Measurements from ENCODE around the gene SLC18A3.

Gene SLC18A3

DNA sequence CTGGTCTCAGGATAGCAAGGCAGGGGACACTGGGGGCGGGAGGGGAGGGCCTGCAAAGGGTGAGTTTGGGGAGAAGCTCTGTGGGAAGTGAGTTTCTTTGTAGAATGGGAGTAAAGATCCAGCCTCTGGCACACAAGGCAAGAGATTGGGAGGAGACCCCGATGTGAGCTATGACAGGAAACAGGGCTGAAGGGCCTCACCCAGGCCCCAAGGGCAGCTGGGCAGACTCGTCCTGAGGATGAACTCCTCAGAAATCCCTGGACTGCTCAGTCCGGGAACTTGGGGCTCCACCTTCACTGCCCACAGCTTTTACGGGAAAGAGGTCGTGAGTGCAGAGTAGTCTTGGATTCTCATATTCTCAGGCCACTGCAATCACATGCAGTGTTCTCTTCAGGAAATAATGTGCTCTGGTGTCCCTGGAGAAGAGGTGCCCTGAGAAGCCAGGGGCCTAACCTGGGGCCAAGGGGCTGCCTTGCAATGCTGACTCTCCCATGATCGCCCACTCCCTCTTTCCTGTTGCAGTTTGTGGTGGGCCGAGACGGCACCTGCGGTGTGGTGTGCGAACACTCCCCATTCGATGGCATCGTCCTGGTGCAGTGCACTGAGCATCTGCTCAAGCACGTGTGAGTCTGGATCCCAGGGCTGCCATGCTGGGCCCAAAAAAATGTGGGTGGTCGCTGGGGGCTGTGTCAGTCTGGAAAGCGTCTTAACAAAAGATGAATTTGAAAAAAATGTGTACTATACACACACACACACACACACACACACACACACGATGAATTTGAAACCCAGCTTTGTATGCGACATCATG lies 38.1 kb downstream of the SLC18A3 start:
- Histone ChIP-seq H3K4me2 (ENCODE audit: low read length) (no peak overlapping the region), H3F3A (ENCODE audit: insufficient read depth, low read length) (no peaks in the 10 kb centered on the region), H3K79me2 (ENCODE audit: insufficient read depth, low read length) (no peaks in the 10 kb centered on the region), H3K27me3 (ENCODE audit: insufficient read depth, low read length) (no peaks in the 10 kb centered on the region), H3K9ac (ENCODE audit: low read length) (no peak overlapping the region), H4K20me1 (ENCODE audit: insufficient read depth, low read length) (no peaks in the 10 kb centered on the region), H3K27ac (ENCODE audit: low read depth, low read length, poor library complexity, severe bottlenecking) (no peak overlapping the region), H3K36me3 (ENCODE audit: insufficient read depth, low read length) (no peaks in the 10 kb centered on the region), H3K4me1 (ENCODE audit: insufficient read depth, low read length, severe bottlenecking) (peaks cover 5% of the 10 kb centered on the region), H3K9me2 (ENCODE audit: low read depth, low read length) (no peaks in the 10 kb centered on the region), H2AFZ (ENCODE audit: low read length) (no peak overlapping the region), H3K4me3 (ENCODE audit: low read depth, low read length, poor library complexity, severe bottlenecking) (no peak overlapping the region), H3K9me3 (ENCODE audit: low read length) (no peaks in the 10 kb centered on the region)
- TF ChIP-seq, protein P1, sequence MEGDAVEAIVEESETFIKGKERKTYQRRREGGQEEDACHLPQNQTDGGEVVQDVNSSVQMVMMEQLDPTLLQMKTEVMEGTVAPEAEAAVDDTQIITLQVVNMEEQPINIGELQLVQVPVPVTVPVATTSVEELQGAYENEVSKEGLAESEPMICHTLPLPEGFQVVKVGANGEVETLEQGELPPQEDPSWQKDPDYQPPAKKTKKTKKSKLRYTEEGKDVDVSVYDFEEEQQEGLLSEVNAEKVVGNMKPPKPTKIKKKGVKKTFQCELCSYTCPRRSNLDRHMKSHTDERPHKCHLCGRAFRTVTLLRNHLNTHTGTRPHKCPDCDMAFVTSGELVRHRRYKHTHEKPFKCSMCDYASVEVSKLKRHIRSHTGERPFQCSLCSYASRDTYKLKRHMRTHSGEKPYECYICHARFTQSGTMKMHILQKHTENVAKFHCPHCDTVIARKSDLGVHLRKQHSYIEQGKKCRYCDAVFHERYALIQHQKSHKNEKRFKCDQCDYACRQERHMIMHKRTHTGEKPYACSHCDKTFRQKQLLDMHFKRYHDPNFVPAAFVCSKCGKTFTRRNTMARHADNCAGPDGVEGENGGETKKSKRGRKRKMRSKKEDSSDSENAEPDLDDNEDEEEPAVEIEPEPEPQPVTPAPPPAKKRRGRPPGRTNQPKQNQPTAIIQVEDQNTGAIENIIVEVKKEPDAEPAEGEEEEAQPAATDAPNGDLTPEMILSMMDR (IDR thresholded peaks at IDR 0.05; ENCODE audit: low read length), result no peak
- TF ChIP-seq EZH2 (IDR thresholded peaks at IDR 0.05; ENCODE audit: borderline replicate concordance, low read length), result no peak

DNA sequence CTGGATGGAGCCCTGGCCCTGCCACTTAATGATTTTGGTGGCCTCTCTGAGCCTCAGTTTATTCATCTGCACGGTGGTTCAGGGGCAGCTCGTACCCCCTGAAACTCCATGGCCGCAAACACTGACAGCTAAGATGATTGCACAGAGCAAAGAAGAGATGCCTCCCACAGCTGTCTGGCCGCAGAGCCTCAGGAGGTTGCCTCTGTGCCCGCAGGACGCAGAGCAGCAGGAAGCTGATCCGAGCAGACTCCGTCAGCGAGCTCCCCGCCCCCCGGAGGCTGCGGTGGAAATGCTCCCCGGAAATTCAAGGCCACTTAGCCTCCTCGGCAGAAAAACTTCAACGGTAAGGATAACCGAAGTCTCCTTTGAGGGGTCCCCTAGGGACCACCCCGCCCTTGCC lies 39.2 kb downstream of the SLC18A3 start:
- H3K9ac ChIP-seq (ENCODE audit: low read length), result no peak overlapping the region
- no peak overlapping the region for H3K4me2 ChIP-seq (ENCODE audit: low read length)
- H2AFZ ChIP-seq (ENCODE audit: low read length), result no peak overlapping the region
- H3F3A ChIP-seq (ENCODE audit: insufficient read depth, low read length), result no peaks in the 10 kb centered on the region
- TF ChIP-seq, protein P1 (IDR thresholded peaks at IDR 0.05; ENCODE audit: low read length), result no peak
- H3K79me2 ChIP-seq (ENCODE audit: insufficient read depth, low read length), result no peaks in the 10 kb centered on the region
- no peaks in the 10 kb centered on the region for H4K20me1 ChIP-seq (ENCODE audit: insufficient read depth, low read length)
- peaks cover 5% of the 10 kb centered on the region for H3K4me1 ChIP-seq (ENCODE audit: insufficient read depth, low read length, severe bottlenecking)
- H3K27ac ChIP-seq (ENCODE audit: low read depth, low read length, poor library complexity, severe bottlenecking), result no peak overlapping the region
- no peaks in the 10 kb centered on the region for H3K27me3 ChIP-seq (ENCODE audit: insufficient read depth, low read length)
- H3K4me3 ChIP-seq (ENCODE audit: low read depth, low read length, poor library complexity, severe bottlenecking), result no peak overlapping the region
- no peaks in the 10 kb centered on the region for H3K36me3 ChIP-seq (ENCODE audit: insufficient read depth, low read length)
- H3K9me2 ChIP-seq (ENCODE audit: low read depth, low read length), result no peaks in the 10 kb centered on the region
- H3K9me3 ChIP-seq (ENCODE audit: low read length), result no peaks in the 10 kb centered on the region

DNA sequence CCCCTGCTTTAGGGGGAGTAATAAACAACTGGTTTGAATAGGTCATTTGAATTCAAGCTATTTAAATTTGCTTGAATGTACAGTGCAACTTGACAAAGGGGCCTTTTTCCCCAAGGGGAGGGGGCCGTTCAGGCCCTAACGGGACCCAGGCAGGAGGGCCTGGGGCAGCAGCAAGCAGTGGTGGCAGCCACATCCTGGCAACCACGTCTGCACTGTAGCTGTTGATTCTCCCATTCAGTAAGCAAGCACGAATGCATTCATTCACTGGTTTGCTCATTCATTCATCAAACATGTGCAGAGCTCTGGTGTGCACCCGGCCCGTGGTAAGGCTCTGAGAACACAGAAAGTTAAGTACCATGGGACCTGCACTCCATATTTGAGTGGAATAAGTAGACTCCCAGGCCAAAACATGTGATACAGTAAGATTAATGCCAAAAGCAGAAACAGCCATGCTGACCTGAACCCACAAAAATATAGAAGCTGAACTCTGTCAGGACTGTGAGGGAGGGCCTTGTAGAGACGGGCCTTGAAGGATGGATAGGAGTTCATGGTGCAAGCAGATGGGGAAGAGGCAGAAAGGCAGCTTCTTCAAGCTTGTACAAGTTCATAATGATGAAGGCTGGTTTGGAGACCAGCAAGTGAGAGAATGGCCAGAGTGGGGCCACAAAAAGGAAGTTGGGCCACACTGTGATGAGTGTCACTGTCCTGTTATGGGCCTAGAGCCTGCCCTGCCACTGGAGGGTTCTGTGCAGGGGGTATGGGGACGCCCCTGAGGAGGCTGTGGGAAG lies 40.0 kb downstream of the SLC18A3 start:
- no peak overlapping the region for H3K4me2 ChIP-seq (ENCODE audit: low read length)
- H3K9me2 ChIP-seq (ENCODE audit: low read depth, low read length), result no peaks in the 10 kb centered on the region
- no peaks in the 10 kb centered on the region for H3K9me3 ChIP-seq (ENCODE audit: low read length)
- no peaks in the 10 kb centered on the region for H3K36me3 ChIP-seq (ENCODE audit: insufficient read depth, low read length)
- TF ChIP-seq EZH2 (IDR thresholded peaks at IDR 0.05; ENCODE audit: borderline replicate concordance, low read length), result no peak
- TF ChIP-seq, protein P1 (IDR thresholded peaks at IDR 0.05; ENCODE audit: low read length), result no peak
- H3K27me3 ChIP-seq (ENCODE audit: insufficient read depth, low read length), result no peaks in the 10 kb centered on the region
- H3F3A ChIP-seq (ENCODE audit: insufficient read depth, low read length), result no peaks in the 10 kb centered on the region
- H2AFZ ChIP-seq (ENCODE audit: low read length), result no peak overlapping the region
- H3K4me3 ChIP-seq (ENCODE audit: low read depth, low read length, poor library complexity, severe bottlenecking), result no peak overlapping the region
- no peaks in the 10 kb centered on the region for H4K20me1 ChIP-seq (ENCODE audit: insufficient read depth, low read length)
- H3K4me1 ChIP-seq (ENCODE audit: insufficient read depth, low read length, severe bottlenecking), result peaks cover 5% of the 10 kb centered on the region
- no peak overlapping the region for H3K27ac ChIP-seq (ENCODE audit: low read depth, low read length, poor library complexity, severe bottlenecking)
- no peaks in the 10 kb centered on the region for H3K79me2 ChIP-seq (ENCODE audit: insufficient read depth, low read length)
- no peak overlapping the region for H3K9ac ChIP-seq (ENCODE audit: low read length)
